GM19239 (cell line): Measurements from ENCODE around the gene KRT6C.
"Not testable (repeated sequence)": the region's sequence is repeated elsewhere in the genome, so short reads cannot be mapped to it uniquely, and the experiment has no call there.

Experiments used
- DNase-seq: peaks from one replicate; pipeline ENCODE4 v3.0.0; 2011; ENCODE audit warnings: low spot score; ENCODE audit not compliant: insufficient read length
- FAIRE-seq: peaks from 2 replicates; lab custom pipeline; 2011; peaks lifted over from hg19 to GRCh38; lab: Jason Lieb, UNC

Gene KRT6C

DNA sequence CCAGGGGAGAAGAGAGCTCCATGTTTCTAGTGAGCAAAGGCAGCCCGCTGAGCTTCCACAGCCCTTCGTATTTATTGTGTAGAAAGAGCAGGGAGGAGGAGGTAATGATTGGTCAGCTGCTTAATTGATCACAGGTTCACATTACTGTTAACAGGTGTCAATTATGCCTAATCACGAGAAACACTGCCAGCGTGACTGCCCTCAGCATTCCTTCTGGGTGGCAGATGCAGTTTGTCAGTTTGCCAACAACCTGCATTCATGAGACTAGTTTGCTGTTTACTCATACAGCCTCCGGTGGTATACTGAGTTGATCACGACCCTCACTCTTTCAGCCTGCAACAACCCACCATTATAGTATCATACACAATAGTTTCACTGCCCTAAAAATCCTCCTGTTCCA, 27.0 kb upstream of the KRT6C start:
- FAIRE-seq, DNase-seq: not testable (repeated sequence)

- FAIRE-seq (no peak), DNase-seq (no peak)
Observed at GRCh38 chr12:52499806-52500560, 26.4 kb upstream of the KRT6C start.

DNA sequence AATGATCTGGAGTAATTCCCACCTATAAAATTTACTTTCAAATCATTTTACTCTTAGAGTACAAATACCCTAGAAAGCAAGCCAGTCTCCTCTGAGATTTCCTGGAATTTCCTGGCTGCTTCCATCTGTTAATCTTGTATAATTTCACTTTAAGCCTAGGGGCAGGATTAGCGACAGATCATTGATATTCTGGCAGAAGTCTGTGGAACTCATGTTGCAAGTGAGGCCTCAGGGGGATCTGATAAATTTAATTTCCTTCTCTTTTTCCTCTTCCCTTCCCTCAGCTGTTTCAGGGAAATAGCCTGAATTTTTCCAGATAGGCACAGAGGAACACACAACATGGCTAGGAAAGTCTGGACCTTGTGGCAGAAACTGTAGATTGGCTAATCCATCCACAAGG, 25.3 kb upstream of the KRT6C start:
- DNase-seq, result no peak
- no peak for FAIRE-seq

DNA sequence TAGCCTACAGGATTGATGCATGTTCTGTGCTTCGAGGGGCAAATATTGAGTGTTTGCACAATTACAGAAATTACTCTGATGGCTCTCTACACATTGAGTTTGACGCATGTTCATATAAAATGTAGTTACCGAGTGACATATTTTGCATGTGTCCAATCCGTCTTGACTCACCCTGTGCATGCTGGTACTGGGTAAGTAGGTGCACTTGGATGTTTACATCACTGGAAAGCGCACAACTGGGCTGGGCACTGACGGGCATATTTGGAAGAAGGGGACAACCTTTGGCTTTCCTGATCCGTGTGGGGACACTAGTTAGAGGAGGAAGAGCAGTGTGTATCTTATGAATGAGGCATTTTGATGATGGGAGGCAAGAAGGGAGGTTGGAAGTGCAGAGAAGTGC, 24.4 kb upstream of the KRT6C start:
- DNase-seq, result no peak
- no peak for FAIRE-seq

DNA sequence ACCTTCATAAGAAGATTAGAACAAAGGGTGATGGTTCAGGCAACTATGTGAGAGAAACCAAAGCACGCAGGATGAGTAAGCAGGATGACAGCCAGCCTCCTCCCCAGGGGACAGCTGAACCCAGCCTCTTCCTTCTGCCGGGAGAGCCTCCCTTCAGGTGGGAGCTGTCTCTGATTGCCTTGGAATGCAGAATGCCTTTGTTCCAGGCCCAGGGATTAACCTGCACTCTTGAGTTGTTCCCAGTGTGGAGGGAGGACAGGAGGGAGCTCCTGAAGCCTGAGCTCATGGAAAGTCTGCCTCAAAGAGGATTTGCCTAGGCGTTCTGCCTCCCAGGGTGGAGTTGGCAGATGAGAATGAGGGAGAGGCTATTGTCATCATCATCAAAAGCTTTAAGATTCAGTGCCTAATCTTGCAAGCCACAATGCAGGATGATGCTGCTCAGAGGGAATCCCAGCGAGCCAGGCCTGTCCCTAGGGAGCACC, 23.0 kb upstream of the KRT6C start:
- DNase-seq (no peak), FAIRE-seq (no peak)

- no peak for DNase-seq
- FAIRE-seq, result no peak
Observed at GRCh38 chr12:52496054-52496453, 22.4 kb upstream of the KRT6C start.

DNA sequence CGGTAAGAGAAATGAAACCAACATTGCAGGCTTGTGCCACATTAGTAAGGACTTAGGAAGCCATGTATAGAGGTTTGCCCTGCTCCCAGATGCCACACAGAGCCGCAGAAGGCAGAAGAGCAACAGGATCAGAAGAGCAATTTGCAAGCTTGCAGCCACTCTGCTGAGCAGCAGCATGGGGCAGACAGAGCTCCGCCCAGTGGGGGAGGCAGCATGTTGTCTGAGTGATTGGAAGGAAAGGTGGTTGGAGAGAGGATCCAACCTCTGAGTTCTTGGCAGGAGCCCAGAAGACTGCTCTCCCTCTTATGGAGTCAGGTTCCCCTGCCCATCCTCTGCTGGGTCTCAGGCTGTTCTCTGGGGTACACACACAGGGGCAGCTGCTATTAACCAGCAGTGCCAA, 21.8 kb upstream of the KRT6C start:
- FAIRE-seq, result no peak
- no peak for DNase-seq

GRCh38 chr12:52494518-52494917, 20.9 kb upstream of the KRT6C start:
- no peak for FAIRE-seq
- DNase-seq, result no peak

DNA sequence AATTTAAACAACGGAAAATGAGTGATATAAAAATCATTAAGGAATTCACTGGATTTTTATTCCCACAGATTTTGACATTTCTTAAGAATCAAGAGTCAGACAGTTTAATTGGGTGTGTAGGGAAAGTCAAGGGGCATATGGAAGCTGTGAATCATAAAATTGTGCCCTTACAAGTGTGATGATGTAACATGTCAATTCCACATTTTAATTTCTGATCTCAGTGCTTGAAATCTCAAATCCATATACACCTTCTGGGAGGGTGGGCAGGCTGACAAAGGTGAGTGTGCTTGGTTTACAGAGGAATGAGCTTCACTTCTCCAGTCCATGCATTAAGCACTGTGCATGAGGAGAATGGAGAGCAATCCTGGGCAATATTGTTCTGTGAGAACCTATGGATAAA, 20.5 kb upstream of the KRT6C start:
- FAIRE-seq, result no peak

GRCh38 chr12:52493172-52493571, 19.6 kb upstream of the KRT6C start, which contains the start of gene KRT6A:
KRT6A (minus strand) TSS chr12:52493257; CDS start chr12:52493188, 69 bp downstream.
- DNase-seq, result no peak
- FAIRE-seq, result no peak

More for the DNA sequence above, 20.5 kb upstream of the KRT6C start:
- no peak for DNase-seq

GRCh38 chr12:52492405-52492804, 18.8 kb upstream of the KRT6C start:
- not testable (repeated sequence) for FAIRE-seq

DNA sequence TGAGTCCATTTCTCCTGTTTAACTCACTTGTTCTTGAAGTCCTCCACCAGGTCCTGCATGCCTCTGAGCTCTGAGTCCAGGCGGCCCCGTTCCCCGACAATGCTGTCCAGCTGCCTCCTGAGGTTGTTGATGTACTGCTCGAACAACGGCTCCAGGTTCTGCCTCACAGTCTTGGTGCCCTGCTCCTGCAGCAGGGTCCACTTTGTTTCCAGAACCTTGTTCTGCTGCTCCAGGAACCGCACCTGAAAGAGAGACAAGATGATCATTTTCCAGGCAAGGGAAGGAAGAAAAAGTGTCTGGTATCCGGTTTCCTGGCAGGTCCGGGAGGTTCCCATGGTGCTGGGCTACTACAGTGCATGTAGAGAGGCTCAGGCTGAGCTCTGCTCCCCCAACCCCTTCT, 17.9 kb upstream of the KRT6C start:
- DNase-seq, result not testable (repeated sequence)

More at GRCh38 chr12:52492405-52492804, 18.8 kb upstream of the KRT6C start:
- DNase-seq, result not testable (repeated sequence)

GRCh38 chr12:52488736-52489135, 15.1 kb upstream of the KRT6C start:
- no peak for FAIRE-seq
- DNase-seq, result no peak

More for the DNA sequence above, 17.9 kb upstream of the KRT6C start:
- FAIRE-seq, result not testable (repeated sequence)

DNA sequence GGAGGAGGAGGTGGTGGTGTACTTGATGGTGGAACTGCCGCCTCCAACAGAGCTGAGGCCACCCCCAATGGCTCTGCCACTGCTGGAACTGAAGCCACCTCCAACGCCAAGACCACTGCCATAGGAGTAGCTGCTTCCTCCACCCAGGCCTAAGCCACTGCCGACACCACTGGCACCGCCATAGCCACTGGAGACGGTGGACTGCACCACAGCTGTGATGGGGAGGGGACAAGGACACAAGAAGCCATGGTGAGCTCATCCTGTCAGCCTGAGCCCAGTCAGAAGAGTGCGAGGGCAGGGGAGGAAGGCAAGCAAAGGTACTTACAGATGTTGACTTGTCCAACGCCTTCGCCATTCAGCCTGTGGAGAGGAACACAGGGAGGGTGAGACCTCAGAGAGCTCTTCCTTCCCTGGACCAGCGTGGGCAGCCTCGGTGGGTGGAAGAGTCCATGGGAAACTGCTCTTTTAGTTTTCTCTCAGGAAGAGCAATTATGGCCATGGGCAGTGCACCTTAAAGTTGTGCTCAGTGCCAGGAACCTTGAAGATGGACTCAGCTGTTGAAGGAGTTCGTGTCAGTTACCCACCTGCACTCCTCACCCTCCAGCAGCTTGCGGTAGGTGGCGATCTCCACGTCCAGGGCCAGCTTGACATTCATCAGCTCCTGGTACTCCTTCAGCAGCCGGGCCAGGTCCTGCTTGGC, 14.3 kb upstream of the KRT6C start:
- not testable (repeated sequence) for DNase-seq, FAIRE-seq

DNA sequence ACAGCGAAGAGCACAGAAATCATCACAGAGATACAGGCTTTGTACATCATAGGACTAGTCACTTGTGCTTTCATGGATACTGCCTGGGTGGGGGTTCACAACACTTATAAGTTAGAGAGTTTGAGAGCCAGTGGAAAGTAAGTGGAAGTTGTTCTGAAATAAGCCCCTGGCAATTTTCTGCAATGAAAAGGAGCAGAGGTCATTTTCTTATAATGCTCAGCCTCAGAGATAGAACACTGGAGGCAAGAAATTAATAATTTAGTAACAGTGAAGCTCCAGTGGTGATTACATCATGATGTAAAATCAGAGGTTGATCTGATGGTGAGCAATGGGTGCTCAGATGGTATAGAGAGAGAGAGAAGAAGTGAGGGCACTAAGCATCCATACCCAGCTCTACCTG, 13.6 kb upstream of the KRT6C start:
- FAIRE-seq (no peak), DNase-seq (no peak)

DNA sequence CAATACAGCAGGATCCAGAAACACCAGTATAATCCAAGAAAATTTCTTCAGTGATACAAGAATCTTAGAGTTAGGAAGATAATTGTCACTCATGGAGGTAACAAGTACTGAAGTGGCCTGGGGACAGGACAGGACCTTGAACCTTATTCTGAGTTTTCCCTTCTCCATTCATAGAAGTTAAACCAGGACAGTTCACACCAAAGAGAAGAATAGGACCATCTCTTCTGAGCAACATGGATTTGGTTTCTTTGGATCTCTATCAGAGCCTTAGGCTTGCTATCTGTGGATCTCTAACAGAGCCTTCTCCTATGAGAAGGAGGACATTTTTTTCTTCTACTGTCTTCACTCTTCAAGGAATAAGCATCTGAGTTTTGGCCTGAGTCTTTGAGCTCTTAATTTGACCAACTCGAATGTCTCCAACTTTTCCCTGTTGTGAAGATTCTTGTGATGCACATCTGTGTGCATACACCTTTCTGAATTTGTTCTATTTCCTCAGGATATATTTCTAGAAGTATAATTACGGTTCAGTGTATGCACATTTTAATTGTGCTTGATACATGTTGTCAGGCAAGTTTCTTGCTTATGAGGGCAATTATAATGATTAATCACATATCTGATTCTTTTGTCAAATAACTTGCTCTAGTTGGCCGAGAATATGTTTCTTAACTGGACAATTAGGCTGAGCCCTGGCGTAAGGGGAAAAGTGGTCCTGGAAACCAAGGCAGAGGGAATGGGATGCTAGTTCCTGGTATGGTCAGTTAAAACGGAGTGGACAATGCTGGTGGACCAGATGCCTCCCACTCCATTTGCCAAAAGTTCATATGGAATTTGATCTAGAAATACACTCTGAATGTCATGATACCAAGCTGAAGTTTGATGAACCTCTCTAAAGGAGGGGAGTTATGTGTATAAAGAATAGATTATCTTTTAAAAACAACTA, 12.8 kb upstream of the KRT6C start:
- no peak for FAIRE-seq
- no peak for DNase-seq

DNA sequence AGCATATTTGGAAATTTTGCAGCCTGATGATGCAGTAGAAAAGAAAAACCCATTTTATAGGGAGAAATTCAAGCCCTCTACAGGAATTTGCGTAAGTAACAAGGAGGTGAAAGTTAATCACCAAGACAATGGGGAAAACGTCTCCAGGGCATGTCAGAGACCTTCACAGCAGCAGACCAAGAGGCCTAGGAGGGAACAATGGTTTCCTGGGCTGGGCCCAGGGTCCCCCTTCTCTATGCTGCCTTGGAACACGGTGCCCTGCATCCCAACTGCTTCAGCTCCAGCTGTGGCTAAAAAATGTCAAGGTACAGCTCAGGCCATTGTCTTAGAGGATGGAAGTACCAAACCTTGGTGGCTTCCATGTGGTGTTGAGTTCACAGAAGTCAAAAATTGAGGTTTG, 6.5 kb upstream of the KRT6C start:
- DNase-seq, result no peak
- no peak for FAIRE-seq

GRCh38 chr12:52477651-52478050, 4.0 kb upstream of the KRT6C start:
- FAIRE-seq (no peak), DNase-seq (no peak)

DNA sequence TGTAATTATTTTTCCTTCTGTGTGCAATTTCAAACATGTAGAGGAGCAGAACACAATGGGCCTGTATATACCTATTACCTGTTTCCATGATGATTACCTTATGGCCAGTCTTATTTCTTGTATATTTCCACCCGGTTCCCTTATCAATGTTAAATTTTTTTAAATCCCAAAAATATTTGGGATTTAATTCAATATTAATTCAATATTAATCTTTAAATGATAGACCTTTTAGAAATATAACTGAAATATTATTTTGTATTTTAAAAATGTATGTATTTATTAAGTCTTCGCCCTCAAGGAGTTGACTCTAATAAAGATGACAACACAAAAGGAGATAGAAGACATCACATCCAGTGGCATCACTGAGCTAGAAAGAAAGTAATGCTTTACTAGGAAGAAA, 607 bp upstream of the KRT6C start:
- DNase-seq, result no peak
- no peak for FAIRE-seq

DNA sequence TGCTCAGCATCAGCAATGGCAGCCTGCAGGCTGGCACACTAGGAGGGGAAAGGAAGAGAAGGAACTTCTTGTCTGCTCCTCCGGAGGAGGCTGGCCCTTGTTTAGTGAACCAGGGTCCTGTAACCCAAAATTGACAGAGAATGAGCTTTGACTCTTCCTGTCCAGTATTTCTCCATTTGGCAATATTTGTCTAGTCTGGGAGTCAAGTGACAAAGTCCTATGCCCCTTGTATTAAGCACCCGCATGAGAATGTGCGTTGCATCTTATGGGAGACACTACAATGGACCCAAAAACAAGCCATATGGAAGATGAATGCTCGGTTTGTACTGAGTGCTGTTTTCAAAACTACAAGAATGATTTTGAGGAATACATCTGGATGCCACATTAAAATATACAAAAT, 3.8 kb downstream of the KRT6C start:
- DNase-seq (no peak), FAIRE-seq (no peak)
